ENCODE measurements around the gene ZBP1.

Gene ZBP1

DNA sequence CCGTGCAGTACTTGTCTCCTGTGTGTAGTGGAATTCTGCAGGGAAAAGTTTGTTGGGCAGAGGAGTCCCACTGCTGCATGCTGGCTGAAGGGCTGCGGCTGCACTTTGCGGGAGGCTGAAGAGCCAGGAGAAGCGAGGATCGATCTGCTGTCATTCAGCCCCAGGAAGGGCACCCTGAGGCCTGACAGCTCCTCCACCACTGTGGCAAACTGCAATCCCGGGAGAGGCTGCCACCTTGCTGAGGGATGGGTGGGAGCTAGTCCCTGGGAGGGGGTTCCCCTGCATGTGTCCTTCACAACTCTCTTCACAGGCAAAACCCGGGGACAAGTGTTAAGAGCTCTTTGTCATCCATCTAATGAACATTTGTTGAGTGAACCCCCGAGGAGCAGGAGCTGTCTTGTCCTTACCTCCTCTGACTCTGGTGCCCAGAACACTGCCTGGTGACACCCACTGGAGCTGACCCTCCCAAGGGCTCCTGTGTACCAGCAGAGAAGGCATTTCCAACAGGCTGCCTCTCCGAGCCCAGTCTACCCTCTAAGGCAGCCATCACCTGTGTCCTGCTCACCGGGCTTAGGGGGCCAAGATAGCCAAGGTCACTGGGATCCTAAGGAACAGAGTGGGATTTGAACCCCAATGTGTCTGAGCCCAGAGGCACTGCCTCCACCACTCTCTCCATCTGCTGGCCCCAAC, 41.6 kb downstream of the ZBP1 start:
- DNase-seq (ENCODE audit: insufficient read length) (no peak), FAIRE-seq (no peak)
- TF ChIP-seq POLR2A (IDR thresholded peaks at IDR 0.05; ENCODE audit: low read depth, low read length) (no peak), POLR2AphosphoS5 (IDR thresholded peaks at IDR 0.05; ENCODE audit: low read depth, low read length) (no peak), TAF1 (IDR thresholded peaks at IDR 0.05; ENCODE audit: borderline replicate concordance, low read depth, low read length) (no peak)

DNA sequence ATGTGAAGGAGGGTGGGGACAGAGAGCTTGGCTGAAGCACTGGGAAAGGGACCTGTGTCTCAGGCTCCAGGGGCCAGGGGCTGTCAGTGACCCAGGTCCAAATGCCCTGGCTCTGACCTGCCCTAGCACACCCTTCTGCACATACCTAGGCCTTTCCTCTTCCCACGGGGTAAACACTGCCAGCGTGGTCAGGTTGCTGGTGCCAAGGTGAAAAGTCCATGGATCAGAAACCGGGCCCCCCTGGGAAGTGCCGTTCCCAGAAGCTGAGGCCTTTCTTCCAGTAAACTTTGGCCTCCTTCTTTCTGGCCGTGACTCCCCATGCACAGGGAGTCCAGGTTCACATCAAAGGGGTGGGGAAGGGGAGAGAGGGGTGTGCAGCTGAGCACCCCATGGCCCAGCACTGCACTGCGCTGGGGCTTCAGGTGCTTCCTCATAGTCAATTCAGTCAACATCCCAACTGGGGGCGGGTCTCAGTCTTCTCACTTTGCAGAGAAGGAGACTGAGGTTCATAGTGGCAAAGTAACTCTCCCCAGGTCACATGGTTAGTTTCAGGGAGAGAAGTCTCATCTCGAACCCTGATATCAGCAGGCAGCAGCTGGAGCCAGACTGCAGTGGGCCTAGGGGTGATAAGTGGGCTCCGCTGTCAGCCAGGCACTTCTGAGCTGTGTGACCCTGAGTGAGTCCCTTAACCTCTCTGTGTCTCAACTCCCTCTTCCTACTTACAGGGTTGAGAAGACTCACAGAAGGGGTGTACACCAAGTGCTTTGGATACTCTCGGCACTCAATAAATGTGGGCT, 42.3 kb downstream of the ZBP1 start:
- TF ChIP-seq POLR2A (IDR thresholded peaks at IDR 0.05; ENCODE audit: low read depth, low read length), result no peak
- TF ChIP-seq POLR2AphosphoS5 (IDR thresholded peaks at IDR 0.05; ENCODE audit: low read depth, low read length), result no peak
- no peak for TF ChIP-seq TAF1 (IDR thresholded peaks at IDR 0.05; ENCODE audit: borderline replicate concordance, low read depth, low read length)
- DNase-seq (ENCODE audit: insufficient read length), result no peak
- no peak for FAIRE-seq

- DNase-seq (ENCODE audit: insufficient read length), result no peak
- FAIRE-seq, result no peak
- TF ChIP-seq POLR2A (IDR thresholded peaks at IDR 0.05; ENCODE audit: low read depth, low read length) (no peak), TAF1 (IDR thresholded peaks at IDR 0.05; ENCODE audit: borderline replicate concordance, low read depth, low read length) (no peak), POLR2AphosphoS5 (IDR thresholded peaks at IDR 0.05; ENCODE audit: low read depth, low read length) (no peak)
Measured at GRCh38 chr20:57576617-57577550, 43.3 kb downstream of the ZBP1 start.

DNA sequence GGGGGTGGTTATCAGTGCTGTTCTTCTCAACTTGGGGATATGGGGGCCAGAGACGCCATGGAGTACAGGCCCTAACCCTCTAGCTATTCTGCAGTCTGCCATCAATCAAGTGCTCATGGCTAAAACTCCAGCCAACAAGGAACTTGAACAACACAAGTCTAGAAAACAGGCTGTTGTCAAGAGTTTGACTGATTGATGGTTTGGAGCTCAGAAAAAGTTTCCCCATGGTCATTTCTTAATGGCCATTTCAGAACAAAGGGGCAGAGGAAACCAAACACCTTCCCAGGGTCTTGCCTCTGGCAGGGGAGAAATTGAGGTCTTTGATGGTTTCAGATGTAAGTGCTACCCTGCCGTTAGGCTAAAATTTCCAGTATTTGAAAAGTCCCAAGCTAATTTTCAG, 44.2 kb downstream of the ZBP1 start:
- DNase-seq (ENCODE audit: insufficient read length), result no peak
- FAIRE-seq, result no peak
- TF ChIP-seq POLR2A (IDR thresholded peaks at IDR 0.05; ENCODE audit: low read depth, low read length), result no peak
- no peak for TF ChIP-seq POLR2AphosphoS5 (IDR thresholded peaks at IDR 0.05; ENCODE audit: low read depth, low read length)
- TF ChIP-seq TAF1 (IDR thresholded peaks at IDR 0.05; ENCODE audit: borderline replicate concordance, low read depth, low read length), result no peak

GRCh38 chr20:57574954-57575353, 45.3 kb downstream of the ZBP1 start:
- no peak for FAIRE-seq
- TF ChIP-seq TAF1 (IDR thresholded peaks at IDR 0.05; ENCODE audit: borderline replicate concordance, low read depth, low read length), result no peak
- TF ChIP-seq POLR2AphosphoS5 (IDR thresholded peaks at IDR 0.05; ENCODE audit: low read depth, low read length), result no peak
- no peak for TF ChIP-seq POLR2A (IDR thresholded peaks at IDR 0.05; ENCODE audit: low read depth, low read length)

GRCh38 chr20:57573894-57574293, 46.3 kb downstream of the ZBP1 start:
- DNase-seq (ENCODE audit: insufficient read length), result no peak
- FAIRE-seq, result no peak
- TF ChIP-seq POLR2AphosphoS5 (IDR thresholded peaks at IDR 0.05; ENCODE audit: low read depth, low read length) (no peak), TAF1 (IDR thresholded peaks at IDR 0.05; ENCODE audit: borderline replicate concordance, low read depth, low read length) (no peak), POLR2A (IDR thresholded peaks at IDR 0.05; ENCODE audit: low read depth, low read length) (no peak)

More at GRCh38 chr20:57574954-57575353, 45.3 kb downstream of the ZBP1 start:
- DNase-seq (ENCODE audit: insufficient read length), result no peak

DNA sequence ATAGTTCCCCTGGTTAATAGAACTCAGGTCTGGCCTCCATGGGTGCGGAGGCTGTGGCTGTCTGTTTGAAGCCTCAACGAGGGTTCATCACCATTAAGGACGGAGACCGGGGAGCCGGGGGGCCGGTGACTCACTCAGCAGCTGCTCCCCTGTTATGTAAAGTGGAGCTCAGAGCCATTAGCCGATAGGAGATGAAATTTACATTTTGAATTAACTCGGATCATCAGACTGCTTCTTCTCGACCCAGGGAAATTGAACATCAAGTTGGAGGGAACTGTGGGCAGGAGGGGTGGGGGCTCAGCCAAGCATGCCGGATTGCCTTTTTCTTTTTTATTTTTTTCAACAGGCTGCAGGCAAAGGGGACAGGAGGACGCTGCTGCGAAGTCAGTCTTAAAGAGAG, 47.0 kb downstream of the ZBP1 start:
- DNase-seq (ENCODE audit: insufficient read length) (no peak), FAIRE-seq (no peak)
- TF ChIP-seq POLR2AphosphoS5 (IDR thresholded peaks at IDR 0.05; ENCODE audit: low read depth, low read length) (no peak), TAF1 (IDR thresholded peaks at IDR 0.05; ENCODE audit: borderline replicate concordance, low read depth, low read length) (no peak), POLR2A (IDR thresholded peaks at IDR 0.05; ENCODE audit: low read depth, low read length) (no peak)

DNA sequence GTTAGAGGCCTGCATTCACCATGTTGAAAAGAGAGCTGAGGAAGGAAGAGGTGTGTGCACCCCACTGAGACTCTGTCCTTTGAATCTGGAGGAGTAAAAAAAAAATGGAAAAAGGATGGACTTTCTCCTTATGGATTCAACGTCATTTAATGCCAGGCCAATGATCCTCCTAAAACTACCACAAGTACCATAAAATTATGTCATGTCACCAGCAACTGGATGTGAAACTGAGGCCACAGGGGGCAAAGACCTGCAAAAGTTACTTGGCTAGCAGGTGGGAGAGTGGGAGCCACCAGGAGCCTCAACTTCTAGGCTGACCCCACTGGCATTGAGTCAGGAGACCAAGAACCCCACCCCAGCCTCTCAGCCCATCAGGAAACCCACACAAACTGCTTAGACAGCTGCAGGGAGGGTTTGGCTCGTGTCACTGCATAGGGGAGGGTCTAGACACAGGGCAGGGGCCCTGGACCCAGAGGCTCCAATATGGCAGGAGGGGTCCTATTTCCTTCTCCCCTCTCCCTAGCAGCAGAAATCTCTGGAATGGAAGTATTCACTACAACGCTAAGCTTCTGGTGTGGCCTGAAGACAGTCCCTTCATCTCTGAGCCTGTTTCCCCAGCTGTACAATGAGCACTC, 48.3 kb downstream of the ZBP1 start:
- FAIRE-seq (no peak), DNase-seq (ENCODE audit: insufficient read length) (no peak)

DNA sequence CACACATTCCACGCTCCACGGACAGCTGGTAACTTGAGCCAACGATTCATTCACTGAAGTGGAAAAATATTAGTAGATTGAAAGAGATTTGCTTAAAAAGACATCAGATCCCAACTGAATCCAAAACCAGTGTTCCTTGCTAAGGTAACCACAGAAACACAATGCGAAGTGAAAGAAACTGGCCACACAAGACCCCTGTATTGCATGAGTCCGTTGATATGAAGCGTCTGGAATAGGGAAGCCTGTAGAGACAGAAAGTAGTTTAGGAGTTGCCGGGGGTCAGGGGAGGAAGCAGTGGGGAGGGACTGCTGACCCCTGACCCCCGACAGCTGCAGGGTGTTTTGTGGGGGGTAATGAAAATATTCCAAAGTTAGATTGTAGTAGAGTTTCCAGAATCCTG, 49.3 kb downstream of the ZBP1 start:
- DNase-seq (ENCODE audit: insufficient read length) (no peak), FAIRE-seq (no peak)
- TF ChIP-seq POLR2AphosphoS5 (IDR thresholded peaks at IDR 0.05; ENCODE audit: low read depth, low read length), result no peak
- no peak for TF ChIP-seq TAF1 (IDR thresholded peaks at IDR 0.05; ENCODE audit: borderline replicate concordance, low read depth, low read length)
- no peak for TF ChIP-seq POLR2A (IDR thresholded peaks at IDR 0.05; ENCODE audit: low read depth, low read length)

More for the DNA sequence above, 48.3 kb downstream of the ZBP1 start:
- TF ChIP-seq POLR2A (IDR thresholded peaks at IDR 0.05; ENCODE audit: low read depth, low read length) (no peak), POLR2AphosphoS5 (IDR thresholded peaks at IDR 0.05; ENCODE audit: low read depth, low read length) (no peak), TAF1 (IDR thresholded peaks at IDR 0.05; ENCODE audit: borderline replicate concordance, low read depth, low read length) (no peak)

DNA sequence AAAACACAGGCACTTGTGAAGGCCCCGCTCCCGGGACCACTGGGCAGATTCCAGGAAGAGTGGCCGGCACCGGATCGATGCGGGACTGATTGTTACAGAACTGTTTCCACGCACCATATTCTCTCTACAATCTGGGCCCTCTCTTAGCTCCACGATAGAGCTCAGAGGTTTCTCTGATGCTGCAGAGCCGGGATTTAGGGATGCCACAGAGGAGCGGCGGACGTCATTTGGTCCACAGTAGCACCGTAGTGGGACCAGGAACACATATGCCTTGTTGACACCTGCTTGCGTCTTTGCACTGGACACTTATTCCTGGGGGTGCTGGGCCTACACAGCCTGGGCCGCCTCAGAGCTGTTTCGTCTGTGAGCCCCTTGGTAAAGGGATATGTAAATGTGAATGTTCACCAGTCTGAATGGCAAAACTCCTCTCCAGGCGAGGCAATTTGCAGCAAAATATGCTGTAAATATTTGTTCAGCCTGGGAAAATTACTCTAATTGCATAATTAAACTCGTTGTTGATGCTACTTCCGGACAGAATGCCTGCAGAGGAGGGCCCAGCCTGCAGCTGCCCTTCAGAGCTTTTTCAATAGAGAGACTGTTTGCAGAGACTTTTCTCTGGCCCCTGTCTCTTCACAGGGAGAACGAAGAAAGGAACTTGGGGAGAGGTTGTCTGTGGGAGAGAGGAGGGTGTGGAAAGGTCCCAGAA, 49.9 kb downstream of the ZBP1 start:
- no peak for TF ChIP-seq TAF1 (IDR thresholded peaks at IDR 0.05; ENCODE audit: borderline replicate concordance, low read depth, low read length)
- FAIRE-seq (no peak), DNase-seq (ENCODE audit: insufficient read length) (no peak)

All from GM12892 (cell line).